ENCODE data around the gene NNT.
"Not testable (repeated sequence)": the region's sequence is repeated elsewhere in the genome, so short reads cannot be mapped to it uniquely, and the experiment has no call there.

NNT gene

DNA sequence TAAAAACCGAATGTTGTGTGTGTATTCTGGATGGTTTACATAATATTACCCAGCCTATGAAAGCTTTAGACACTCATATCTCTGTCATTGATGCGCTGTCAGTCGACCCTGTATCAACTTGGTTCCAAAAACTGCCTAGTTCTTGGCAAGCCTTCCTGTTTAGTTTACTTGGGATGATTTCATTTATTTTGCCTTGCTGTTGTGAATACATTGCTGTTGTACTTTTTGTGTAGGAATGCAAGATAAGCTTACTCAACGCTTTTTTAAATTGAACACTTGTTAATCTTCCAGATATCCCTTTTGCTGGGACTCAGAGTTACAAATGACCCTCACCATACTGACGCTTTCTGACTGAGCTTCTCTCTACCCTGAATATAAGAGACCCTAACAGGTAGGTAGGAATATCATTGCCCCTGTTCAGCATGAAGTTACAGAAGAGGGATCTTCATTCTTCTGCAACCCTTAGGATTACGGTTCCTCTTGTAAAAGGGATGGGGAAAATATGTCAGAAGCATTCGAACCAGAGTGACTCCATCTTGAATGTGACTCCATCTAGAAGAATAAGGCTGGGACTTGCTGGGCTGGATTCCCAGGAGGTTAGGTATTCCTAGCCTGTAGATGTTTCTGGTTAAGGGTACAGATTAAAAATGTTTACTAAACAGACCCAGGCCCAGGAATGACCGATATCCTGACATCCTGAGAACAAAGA lies 32.4 kb upstream of the NNT start:
- no peak overlapping the region for H3K27ac Mint-ChIP-seq
- H3K4me3 Mint-ChIP-seq: no peak overlapping the region
- DNase-seq (no peak), ATAC-seq (replicated peaks) (no peak)
- H3K4me1 Mint-ChIP-seq (ENCODE audit: low read depth in 2 of 2): peaks cover 0 to 6% of the 10 kb centered on the region in 2 donors
- no peaks in the 10 kb centered on the region for H3K9me3 Mint-ChIP-seq
- H3K27me3 Mint-ChIP-seq: no peaks in the 10 kb centered on the region
- H3K36me3 Mint-ChIP-seq (ENCODE audit: insufficient read depth): peaks cover 4% of the 10 kb centered on the region

- no peaks in the 10 kb centered on the region for H3K9me3 Mint-ChIP-seq
- no peaks in the 10 kb centered on the region for H3K27me3 Mint-ChIP-seq
- ATAC-seq (replicated peaks): no peak
- no peak for DNase-seq
- peaks cover 4% of the 10 kb centered on the region for H3K36me3 Mint-ChIP-seq (ENCODE audit: insufficient read depth)
- peaks cover 0 to 6% of the 10 kb centered on the region in 2 donors for H3K4me1 Mint-ChIP-seq (ENCODE audit: low read depth in 2 of 2)
- H3K27ac Mint-ChIP-seq: no peak overlapping the region
- no peak overlapping the region for H3K4me3 Mint-ChIP-seq
These were observed 31.7 kb upstream of the NNT start for GRCh38 chr5:43571237-43571636.

DNA sequence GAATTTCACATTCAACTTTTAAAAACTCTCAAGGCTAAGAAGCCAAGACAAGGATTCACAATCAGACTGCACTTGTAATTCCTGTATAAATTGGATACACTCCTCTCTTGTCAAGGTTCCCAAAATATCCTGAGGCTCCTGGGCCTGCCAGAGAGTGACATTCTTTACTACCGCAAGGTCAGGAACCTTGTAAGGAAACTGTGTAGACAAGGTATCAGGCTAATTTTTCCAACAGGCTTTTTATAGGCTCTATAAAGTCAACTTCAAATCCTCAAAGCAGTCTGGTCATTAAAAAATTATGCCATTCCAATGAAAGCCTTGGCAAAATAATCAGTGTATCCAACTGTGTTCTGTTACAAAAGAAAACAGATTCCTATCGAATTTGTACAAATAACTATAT lies 30.6 kb upstream of the NNT start:
- no peak overlapping the region for H3K4me3 Mint-ChIP-seq
- ATAC-seq (replicated peaks): no peak
- peaks cover 0 to 6% of the 10 kb centered on the region in 2 donors for H3K4me1 Mint-ChIP-seq (ENCODE audit: low read depth in 2 of 2)
- peaks cover 4% of the 10 kb centered on the region for H3K36me3 Mint-ChIP-seq (ENCODE audit: insufficient read depth)
- no peaks in the 10 kb centered on the region for H3K9me3 Mint-ChIP-seq
- no peak for DNase-seq
- H3K27ac Mint-ChIP-seq: peak overlapping the region in 1 of 2 donors; percentile 79
- no peaks in the 10 kb centered on the region for H3K27me3 Mint-ChIP-seq

DNA sequence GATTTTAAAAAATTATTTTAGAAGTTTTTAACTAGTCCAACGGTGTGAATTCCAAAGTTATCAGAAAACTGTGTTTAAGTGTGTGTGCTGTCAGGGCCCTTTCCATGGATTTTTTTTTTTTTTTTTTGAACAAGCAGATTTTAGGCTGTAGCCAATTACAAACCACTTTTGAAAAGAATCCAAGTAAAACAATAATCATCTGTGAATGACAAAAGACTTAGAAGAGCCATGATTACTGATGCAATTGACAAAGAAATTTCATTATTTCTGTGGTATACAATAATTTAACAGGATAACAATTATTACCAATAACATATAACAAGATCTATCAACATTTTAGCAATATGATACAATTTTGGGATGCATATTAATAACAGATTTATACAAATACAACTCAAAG lies 29.9 kb upstream of the NNT start:
- H3K4me3 Mint-ChIP-seq: no peak overlapping the region

GRCh38 chr5:43580402-43581210 lies 22.4 kb upstream of the NNT start:
- not testable (repeated sequence) for H3K27ac Mint-ChIP-seq; DNase-seq; H3K9me3 Mint-ChIP-seq; H3K4me1 Mint-ChIP-seq (ENCODE audit: low read depth in 2 of 2); ATAC-seq (replicated peaks); H3K4me3 Mint-ChIP-seq; H3K36me3 Mint-ChIP-seq (ENCODE audit: insufficient read depth); H3K27me3 Mint-ChIP-seq

More for the DNA sequence above, 29.9 kb upstream of the NNT start:
- ATAC-seq (replicated peaks) (no peak), DNase-seq (no peak)
- peaks cover 4% of the 10 kb centered on the region for H3K36me3 Mint-ChIP-seq (ENCODE audit: insufficient read depth)
- H3K4me1 Mint-ChIP-seq (ENCODE audit: low read depth in 2 of 2): peaks cover 0 to 6% of the 10 kb centered on the region in 2 donors
- H3K9me3 Mint-ChIP-seq: no peaks in the 10 kb centered on the region
- no peaks in the 10 kb centered on the region for H3K27me3 Mint-ChIP-seq
- no peak overlapping the region for H3K27ac Mint-ChIP-seq

- no peaks in the 10 kb centered on the region for H3K27me3 Mint-ChIP-seq
- peaks cover 0 to 1% of the 10 kb centered on the region in 2 donors for H3K4me1 Mint-ChIP-seq (ENCODE audit: low read depth in 2 of 2)
- H3K36me3 Mint-ChIP-seq (ENCODE audit: insufficient read depth): no peaks in the 10 kb centered on the region
- H3K27ac Mint-ChIP-seq: no peak overlapping the region
- ATAC-seq (replicated peaks) (no peak), DNase-seq (no peak)
- H3K9me3 Mint-ChIP-seq: no peaks in the 10 kb centered on the region
- no peak overlapping the region for H3K4me3 Mint-ChIP-seq
These were observed 21.6 kb upstream of the NNT start for GRCh38 chr5:43581398-43581797.

- H3K4me1 Mint-ChIP-seq (ENCODE audit: low read depth in 2 of 2): peaks cover 0 to 1% of the 10 kb centered on the region in 2 donors
- DNase-seq: no peak
- no peak overlapping the region for H3K4me3 Mint-ChIP-seq
- H3K9me3 Mint-ChIP-seq: no peaks in the 10 kb centered on the region
- H3K36me3 Mint-ChIP-seq (ENCODE audit: insufficient read depth): no peaks in the 10 kb centered on the region
- H3K27ac Mint-ChIP-seq: no peak overlapping the region
- no peak for ATAC-seq (replicated peaks)
- no peaks in the 10 kb centered on the region for H3K27me3 Mint-ChIP-seq
These were observed 20.6 kb upstream of the NNT start for GRCh38 chr5:43582082-43583005.

DNA sequence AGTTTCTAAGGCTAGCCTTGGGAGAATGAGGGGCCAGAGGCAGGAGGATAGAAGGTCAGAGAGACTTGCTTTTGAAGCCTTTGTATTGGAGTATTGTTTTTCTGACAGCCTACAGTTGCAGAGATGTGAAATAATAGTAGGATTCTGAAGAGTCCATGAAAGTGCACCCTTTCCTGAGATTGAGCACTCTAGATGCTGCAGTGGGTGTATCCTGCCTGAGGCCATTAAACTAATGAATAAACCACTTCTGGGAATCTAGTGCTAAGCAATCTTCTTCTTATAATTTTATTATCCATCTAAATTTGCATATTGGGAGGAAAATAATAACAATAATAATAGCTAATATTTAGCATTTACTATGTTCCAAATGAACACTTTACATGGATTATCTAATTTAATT lies 19.3 kb upstream of the NNT start:
- Mint-ChIP-seq H3K4me3 (no peak overlapping the region), H3K27ac (no peak overlapping the region), H3K9me3 (no peaks in the 10 kb centered on the region), H3K36me3 (ENCODE audit: insufficient read depth) (no peaks in the 10 kb centered on the region), H3K27me3 (no peaks in the 10 kb centered on the region), H3K4me1 (ENCODE audit: low read depth in 2 of 2) (peaks cover 1 to 2% of the 10 kb centered on the region in 2 donors)
- ATAC-seq (replicated peaks) (no peak), DNase-seq (no peak)

GRCh38 chr5:43584166-43584699 lies 18.7 kb upstream of the NNT start:
- no peak overlapping the region for H3K4me3 Mint-ChIP-seq
- peak overlapping the region in 1 of 2 donors; percentile 25 for H3K27ac Mint-ChIP-seq
- DNase-seq: no peak
- no peaks in the 10 kb centered on the region for H3K36me3 Mint-ChIP-seq (ENCODE audit: insufficient read depth)
- no peaks in the 10 kb centered on the region for H3K27me3 Mint-ChIP-seq
- ATAC-seq (replicated peaks): no peak
- H3K4me1 Mint-ChIP-seq (ENCODE audit: low read depth in 2 of 2): peaks cover 1 to 7% of the 10 kb centered on the region in 2 donors
- no peaks in the 10 kb centered on the region for H3K9me3 Mint-ChIP-seq

- Mint-ChIP-seq H3K4me3 (no peak overlapping the region), H3K36me3 (ENCODE audit: insufficient read depth) (peaks cover 4% of the 10 kb centered on the region), H3K27me3 (no peaks in the 10 kb centered on the region), H3K9me3 (no peaks in the 10 kb centered on the region), H3K4me1 (ENCODE audit: low read depth in 2 of 2) (peaks cover 1 to 7% of the 10 kb centered on the region in 2 donors), H3K27ac (no peak overlapping the region)
- DNase-seq: no peak
- no peak for ATAC-seq (replicated peaks)
These were observed 14.1 kb upstream of the NNT start for GRCh38 chr5:43588842-43589241.

GRCh38 chr5:43589310-43589709 lies 13.7 kb upstream of the NNT start:
- Mint-ChIP-seq H3K27ac (no peak overlapping the region), H3K36me3 (ENCODE audit: insufficient read depth) (peaks cover 4% of the 10 kb centered on the region), H3K9me3 (no peaks in the 10 kb centered on the region), H3K27me3 (no peaks in the 10 kb centered on the region), H3K4me3 (no peak overlapping the region), H3K4me1 (ENCODE audit: low read depth in 2 of 2) (peaks cover 1 to 7% of the 10 kb centered on the region in 2 donors)
- ATAC-seq (replicated peaks) (no peak), DNase-seq (no peak)

DNA sequence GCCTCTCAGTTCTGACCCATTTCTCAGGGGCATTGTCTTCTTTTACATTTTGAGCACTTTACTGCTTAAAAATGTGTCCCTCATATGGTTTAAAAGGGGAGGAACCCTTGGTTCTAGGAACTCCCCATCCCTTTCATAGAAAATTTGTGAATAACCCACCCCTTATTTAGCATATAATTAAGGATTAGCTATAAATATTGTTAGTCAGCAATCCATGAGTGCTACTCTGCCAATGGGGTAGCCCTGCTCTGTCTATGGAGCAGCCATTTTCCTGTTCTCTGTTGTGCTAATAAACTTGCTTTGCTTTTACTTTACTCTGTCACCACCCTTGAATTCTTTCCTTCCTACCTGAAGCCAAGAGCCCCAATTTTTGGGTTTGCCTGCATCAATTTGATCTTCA lies 12.3 kb upstream of the NNT start:
- H3K27ac Mint-ChIP-seq: no peak overlapping the region
- ATAC-seq (replicated peaks) (no peak), DNase-seq (no peak)
- no peaks in the 10 kb centered on the region for H3K27me3 Mint-ChIP-seq
- H3K4me1 Mint-ChIP-seq (ENCODE audit: low read depth in 2 of 2): peaks cover 0 to 7% of the 10 kb centered on the region in 2 donors
- no peak overlapping the region for H3K4me3 Mint-ChIP-seq
- peaks cover 4% of the 10 kb centered on the region for H3K36me3 Mint-ChIP-seq (ENCODE audit: insufficient read depth)
- no peaks in the 10 kb centered on the region for H3K9me3 Mint-ChIP-seq

GRCh38 chr5:43592363-43592762 lies 10.6 kb upstream of the NNT start:
- H3K9me3 Mint-ChIP-seq: no peaks in the 10 kb centered on the region
- peaks cover 4% of the 10 kb centered on the region for H3K36me3 Mint-ChIP-seq (ENCODE audit: insufficient read depth)
- peaks cover 0 to 7% of the 10 kb centered on the region in 2 donors for H3K4me1 Mint-ChIP-seq (ENCODE audit: low read depth in 2 of 2)
- H3K27me3 Mint-ChIP-seq: no peaks in the 10 kb centered on the region
- DNase-seq (no peak), ATAC-seq (replicated peaks) (no peak)
- H3K4me3 Mint-ChIP-seq: no peak overlapping the region
- H3K27ac Mint-ChIP-seq: no peak overlapping the region
